GM12878 (cell line): ENCODE results near the gene DNAH17. TPM values are rescaled to one million over a fixed set of nuclear protein-coding genes. Genes with fewer than 3 reads are reported as not detected.
A peak's percentile ranks its signal among the peaks of the same experiment; 100 is the strongest.

Experiments used
- ATAC-seq: fragments of 200-7000 bp; cut with Tn5 transposase; 3 replicates; pipeline ENCODE4 v1.9.1; 2020; ENCODE audit warnings: mild to moderate bottlenecking, moderate library complexity
- BruUV-seq: library from RNA; stranded (reverse); fragments of 400-500 nt; replicated peaks from 2 replicates; lab custom pipeline; 2021; lab: Mats Ljungman, UMichigan
- CTCF ChIA-PET: fragments of 300-600 bp; sonication (Branson Sonifier 250); formaldehyde crosslinking; extraction: SDS; loops from one replicate; lab custom pipeline; 2021; ENCODE audit warnings: inconsistent platforms; lab: Yijun Ruan, JAX
- POLR2A ChIA-PET: fragments of 350-600 bp; formaldehyde crosslinking; extraction: SDS; loops from one replicate; lab custom pipeline; 2021; ENCODE audit warnings: inconsistent platforms; lab: Charles Lee
- RAD21 ChIA-PET: fragments of 300-600 bp; sonication (Branson Sonifier 250); formaldehyde crosslinking; loops from one replicate; lab custom pipeline; 2023; ENCODE audit warnings: antibody characterized with exemption; ENCODE audit not compliant: unreplicated experiment; lab: Charles Lee
- SMC1A ChIA-PET: fragments of 300-600 bp; sonication (Branson Sonifier 250); formaldehyde crosslinking; loops from one replicate; lab custom pipeline; 2023; ENCODE audit not compliant: unreplicated experiment, uncharacterized antibody; lab: Charles Lee
- DNase-seq: peaks from one replicate; pipeline ENCODE4 v3.0.0-alpha.2; 2011; ENCODE audit warnings: low read depth, low spot score
- FAIRE-seq: peaks from 3 replicates; lab custom pipeline; 2011; peaks lifted over from hg19 to GRCh38; lab: Jason Lieb, UNC
- H2AFZ ChIP-seq: 2 replicates; pipeline ENCODE4 v1.6.0; 2011; ENCODE audit warnings: low read depth, low read length, control low read depth; ENCODE audit not compliant: control insufficient read depth
- H3K27ac ChIP-seq: 2 replicates; pipeline ENCODE4 v1.5.1; 2011; ENCODE audit warnings: control low read depth; ENCODE audit not compliant: control insufficient read depth, insufficient read depth
- H3K27me3 ChIP-seq, 2 experiments: replicated peaks in 1 of 2; 2 replicates each; pipeline versions ENCODE4 v1.6.0 to v1.6.1; 2011; ENCODE audit warnings: low read length in 1 of 2; ENCODE audit not compliant: control insufficient read depth in 2 of 2, insufficient read depth in 2 of 2
- H3K36me3 ChIP-seq, 2 experiments: 2 replicates each; pipeline ENCODE4 v1.5.1; 2011; ENCODE audit warnings: low read length in 1 of 2; ENCODE audit not compliant: control insufficient read depth in 2 of 2, insufficient read depth in 2 of 2
- H3K4me1 ChIP-seq: 2 replicates; pipeline ENCODE4 v1.6.1; 2011; ENCODE audit warnings: mild to moderate bottlenecking, low read length, moderate library complexity, mixed read lengths; ENCODE audit not compliant: control insufficient read depth, insufficient read depth
- H3K4me2 ChIP-seq: 2 replicates; pipeline ENCODE4 v1.6.0; 2011; ENCODE audit warnings: control low read depth; ENCODE audit not compliant: control insufficient read depth, insufficient read depth
- H3K4me3 ChIP-seq: fragments of 200-600 bp; sonication (generic); 2 replicates; pipeline ENCODE4 v1.5.1; 2016
- H3K79me2 ChIP-seq: 2 replicates; pipeline ENCODE4 v1.6.0; 2011; ENCODE audit warnings: low read length; ENCODE audit not compliant: control insufficient read depth, insufficient read depth
- H3K9ac ChIP-seq: 2 replicates; pipeline ENCODE4 v1.8.0; 2011; ENCODE audit warnings: low read length, control low read depth, mixed read lengths; ENCODE audit not compliant: control insufficient read depth, insufficient read depth
- H3K9me3 ChIP-seq: replicated peaks from 3 replicates; pipeline ENCODE4 v1.5.1; 2011; ENCODE audit warnings: mild to moderate bottlenecking, low read length; ENCODE audit not compliant: control insufficient read depth, insufficient read depth
- H4K20me1 ChIP-seq: 2 replicates; pipeline ENCODE4 v1.6.0; 2011; ENCODE audit not compliant: control insufficient read depth, insufficient read depth
- ATF7 ChIP-seq: fragments of 450-650 bp; IDR thresholded peaks from 2 replicates; pipeline ENCODE4 v1.6.1; 2016; ENCODE audit warnings: low read depth, mild to moderate bottlenecking
- BACH1 ChIP-seq: fragments of 450-650 bp; IDR thresholded peaks from 2 replicates; pipeline ENCODE4 v1.6.1; 2017; ENCODE audit warnings: mild to moderate bottlenecking, borderline replicate concordance
- CEBPZ ChIP-seq: fragments of 150-350 bp; IDR thresholded peaks from 2 replicates; pipeline ENCODE4 v1.6.1; 2016; ENCODE audit warnings: low read depth, low read length
- E2F8 ChIP-seq: fragments of 450-650 bp; IDR thresholded peaks from 2 replicates; pipeline ENCODE4 v1.6.1; 2018; ENCODE audit warnings: mild to moderate bottlenecking, low read depth, moderate library complexity; ENCODE audit not compliant: partially characterized antibody
- HCFC1 ChIP-seq: fragments of 150-350 bp; IDR thresholded peaks from 2 replicates; pipeline ENCODE4 v1.6.1; 2014; ENCODE audit warnings: low read length
- IRF4 ChIP-seq: IDR thresholded peaks from 2 replicates; pipeline ENCODE4 v1.6.1; 2011; ENCODE audit warnings: low read depth, low read length
- KAT2A ChIP-seq: conservative IDR thresholded peaks from 2 replicates; pipeline ENCODE4 v1.6.1; 2011; ENCODE audit warnings: low read depth, low read length; ENCODE audit not compliant: control insufficient read depth
- NBN ChIP-seq: fragments of 450-650 bp; IDR thresholded peaks from 2 replicates; pipeline ENCODE4 v1.6.1; 2016
- NFIC ChIP-seq: IDR thresholded peaks from 2 replicates; pipeline ENCODE4 v1.6.1; 2012; ENCODE audit warnings: low read depth, mild to moderate bottlenecking, inconsistent platforms, low read length, moderate library complexity
- NRF1 ChIP-seq: conservative IDR thresholded peaks from 2 replicates; pipeline ENCODE4 v1.6.1; 2011; ENCODE audit warnings: mild to moderate bottlenecking, low read depth, low read length, improper control_type of control experiment
- POLR2AphosphoS2 ChIP-seq: IDR thresholded peaks from 2 replicates; pipeline ENCODE4 v1.6.1; 2011; ENCODE audit warnings: low read depth, mild to moderate bottlenecking, low read length, improper control_type of control experiment, moderate library complexity
- RB1 ChIP-seq: fragments of 450-650 bp; formaldehyde crosslinking; IDR thresholded peaks from 2 replicates; pipeline ENCODE4 v1.6.1; 2017; ENCODE audit warnings: mild to moderate bottlenecking, borderline replicate concordance
- SMARCA5 ChIP-seq: fragments of 450-650 bp; IDR thresholded peaks from 2 replicates; pipeline ENCODE4 v1.6.1; 2017; ENCODE audit warnings: mild to moderate bottlenecking
- SUZ12 ChIP-seq: fragments of 200-600 bp; sonication (generic); IDR thresholded peaks from one replicate; pipeline ENCODE4 v1.6.1; 2018; ENCODE audit warnings: antibody characterized with exemption, mild to moderate bottlenecking; ENCODE audit not compliant: unreplicated experiment
- ZBTB33 ChIP-seq: fragments of 450-650 bp; IDR thresholded peaks from 2 replicates; pipeline ENCODE4 v1.6.1; 2017; ENCODE audit warnings: mild to moderate bottlenecking
- WGBS: methylation state at CpG from one replicate; pipeline ENCODE4 v1.1.6; 2016; ENCODE audit warnings: low lambda C conversion rate; ENCODE audit not compliant: insufficient replicate concordance, insufficient coverage; ENCODE audit errors: missing lambda C conversion rate; 5-methylcytosine and 5-hydroxymethylcytosine counted together
- in situ Hi-C: fragments of 300-500 bp; cut with MboI; formaldehyde crosslinking; loops from 9 replicates; pipeline ENCODE4 v1.14.3; 2018; ENCODE audit warnings: mixed read lengths
- intact Hi-C: fragments of 100-400 bp; cut with micrococcal nuclease; formaldehyde crosslinking; loops from one replicate; pipeline ENCODE4 v1.14.2; 2022; ENCODE audit not compliant: unreplicated experiment
- polyA plus RNA-seq, 11 experiments: library from polyadenylated mRNA; depleted of rRNA in 4 of 11; unstranded in 6 of 11; stranded (reverse) in 5 of 11; fragments of >200 nt; fragmentation: Nextera tagmentation in 4 of 11; fragmentation: Illumina TruSeq in 1 of 11; extraction: Ambion mirVana in 4 of 11; extraction: Trizol in 1 of 11; gene quantifications; 1 replicate in 1 of 11; 2 replicates in 10 of 11; pipeline versions ENCODE4 v1.2.1 to v1.2.3, GENCODE V29; 2011 to 2016; ENCODE audit warnings: inconsistent platforms in 2 of 11, missing spikeins in 2 of 11, low read depth in 1 of 11
- total RNA-seq, 4 experiments: library from RNA; depleted of rRNA in 3 of 4; stranded (reverse); fragments of >200 nt in 3 of 4; fragmentation: Illumina TruSeq in 1 of 4; extraction: Trizol in 1 of 4; gene quantifications; 2 replicates each; pipeline versions ENCODE4 v1.2.1 to v1.2.3, GENCODE V29; 2013 to 2021

Gene DNAH17
- total and polyA plus RNA-seq, 10 of the 15 experiments (the other 5 are each of a cell fraction or from before 2014, with no cell fraction given), result 0.16 to 2.9 (median 0.56) TPM

- H4K20me1 ChIP-seq, result no peaks in the 10 kb centered on the region
- CTCF ChIA-PET, result interaction anchor here (1.6 to 2.7 kb wide), 3 partner anchors 10 to 18 kb away, joined by 5 to 9 read pairs (median 6); no protein-coding TSS in a partner anchor
- H3K9me3 ChIP-seq, result no peaks in the 10 kb centered on the region
- TF ChIP-seq HCFC1 (peak; percentile 74), RB1 (peak; percentile 81; the same call in 1 of the 2 replicates), ATF7 (no peak), SMARCA5 (0 out of 2 replicates have a peak, but pooled peaks have one; percentile 40), NRF1 (peak; percentile 50), CEBPZ (no peak), NFIC (no peak), IRF4 (no peak), KAT2A (no peak), ZBTB33 (no peak), E2F8 (peak; percentile 69), BACH1 (0 out of 2 replicates have a peak, but pooled peaks have one; percentile 21), POLR2AphosphoS2 (peak; percentile 67; the same call in 1 of the 2 replicates), NBN (0 out of 2 replicates have a peak, but pooled peaks have one; percentile 46), SUZ12 (no peak)
Observed at GRCh38 chr17:78378225-78379130, 198.7 kb downstream of the DNAH17 start, which contains the start of gene PGS1. Gene PGS1 (plus strand): TSS chr17:78378649. CDS start chr17:78378666, 17 bp downstream.

More at GRCh38 chr17:78378225-78379130, 198.7 kb downstream of the DNAH17 start, which contains the start of gene PGS1:
- ATAC-seq (peak; percentile 71), DNase-seq (no peak), FAIRE-seq (no peak)
- ChIA-PET RAD21 (interaction anchor here (1.5 kb wide), 1 partner anchor 10 kb away, joined by 7 read pairs; no protein-coding TSS in a partner anchor), SMC1A (interaction anchor here (0.7 to 1.1 kb wide), 3 partner anchors 10 to 41 kb away, joined by 3 to 4 read pairs (median 3); no protein-coding TSS in a partner anchor), POLR2A (no interaction called here)
- Histone ChIP-seq H3K79me2 (peaks cover 50% of the 10 kb centered on the region), H3K9ac (peak within 1 kb of the TSS; percentile 93), H3K4me2 (peak within 1 kb of the TSS; percentile 95), H3K27me3 (no peaks in the 10 kb centered on the region), H3K27ac (peak within 1 kb of the TSS; percentile 76), H2AFZ (peak within 1 kb of the TSS; percentile 98), H3K36me3 (no peaks in the 10 kb centered on the region), H3K4me1 (peaks cover 42% of the 10 kb centered on the region), H3K4me3 (peak within 1 kb of the TSS; percentile 91)
- under 1% methylated on average over 82 of the region's 89 CpGs for WGBS
- in situ Hi-C loops, result no loop called here
- TSS peak; percentile 63 for BruUV-seq
- intact Hi-C loops, result loop anchor here (2.0 kb wide), 1 partner anchor 18 kb away; the partner anchor contains the start of gene SOCS3
